ENCODE data around the gene PTPN2.

PTPN2 gene

DNA sequence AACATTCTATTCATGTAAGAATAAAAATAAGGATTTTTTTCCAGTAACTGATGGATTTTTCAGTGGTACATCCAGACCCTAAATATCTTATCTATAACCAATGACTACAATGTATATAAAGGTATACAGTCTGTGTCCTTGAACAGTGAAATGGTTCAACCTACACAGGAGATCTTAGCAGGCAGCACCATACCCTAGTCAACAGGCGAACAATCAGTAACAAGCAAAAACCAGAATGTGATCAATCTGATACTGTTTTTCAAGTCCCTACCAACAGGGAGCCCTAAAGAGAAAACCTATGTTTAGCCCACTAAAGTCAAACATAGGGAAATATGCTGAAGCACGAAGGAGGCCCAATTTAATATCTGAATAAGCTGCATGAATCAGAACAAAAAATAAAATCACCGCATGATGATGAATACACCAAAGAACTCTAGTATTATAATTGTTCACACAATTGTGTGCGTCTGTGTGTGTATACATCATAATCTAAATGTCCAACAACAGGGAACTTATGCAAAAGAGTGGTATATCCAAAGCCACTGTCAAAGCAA is 26.0 kb downstream of the PTPN2 start:
- DNase-seq (ENCODE audit: low read depth): no peak

DNA sequence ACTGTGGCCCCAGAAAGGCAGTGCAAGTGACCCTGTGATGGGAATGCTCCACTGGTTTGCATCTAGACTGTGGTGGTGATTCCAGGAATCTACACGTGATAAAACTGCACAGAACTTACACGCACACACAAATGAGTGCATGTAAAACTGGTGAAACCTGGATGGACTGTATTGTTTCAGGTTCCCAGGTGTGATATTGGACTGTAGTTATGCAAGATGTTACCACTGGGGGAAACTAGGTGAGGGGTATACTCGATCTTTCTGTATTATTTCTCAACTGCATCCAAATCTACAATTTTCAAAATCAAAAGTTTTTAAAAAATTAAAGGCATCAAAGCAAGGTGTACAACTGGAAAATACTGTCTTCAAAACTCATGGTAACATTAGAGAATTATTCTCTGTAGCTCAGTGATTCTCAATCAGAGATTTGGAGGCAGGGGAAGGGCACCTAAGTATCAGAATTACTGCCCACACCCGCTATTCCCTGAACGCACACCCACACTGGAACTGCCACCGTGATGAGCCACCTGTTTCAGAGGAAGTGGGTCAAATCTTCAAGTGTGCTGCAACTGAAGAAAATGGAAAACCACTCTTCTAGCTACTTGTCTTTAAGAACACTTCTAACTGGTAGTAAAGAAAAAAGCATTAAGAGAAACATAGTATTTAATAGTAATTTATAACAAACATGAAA is 26.7 kb downstream of the PTPN2 start:
- no peak for DNase-seq (ENCODE audit: low read depth)

DNA sequence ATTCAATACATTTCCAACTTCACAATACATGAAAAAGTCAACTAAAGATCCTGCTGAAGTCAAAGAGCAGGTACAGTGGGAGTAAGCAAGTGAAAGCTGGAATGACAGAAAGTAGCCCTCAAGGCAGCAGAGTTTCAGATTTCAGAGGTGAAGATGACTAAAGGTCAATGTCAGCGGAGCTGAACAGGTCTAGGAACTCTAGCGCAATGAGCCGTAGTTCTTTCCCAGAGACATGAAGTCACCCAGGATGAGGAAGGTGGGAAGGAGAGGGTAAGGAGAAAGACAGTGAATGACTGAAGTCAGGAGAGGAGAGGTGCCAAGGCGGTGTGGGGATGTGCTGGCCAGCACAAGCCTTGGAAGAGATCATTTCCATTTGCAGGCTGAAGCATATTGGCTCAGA is 28.1 kb downstream of the PTPN2 start:
- DNase-seq (ENCODE audit: low read depth): no peak

DNA sequence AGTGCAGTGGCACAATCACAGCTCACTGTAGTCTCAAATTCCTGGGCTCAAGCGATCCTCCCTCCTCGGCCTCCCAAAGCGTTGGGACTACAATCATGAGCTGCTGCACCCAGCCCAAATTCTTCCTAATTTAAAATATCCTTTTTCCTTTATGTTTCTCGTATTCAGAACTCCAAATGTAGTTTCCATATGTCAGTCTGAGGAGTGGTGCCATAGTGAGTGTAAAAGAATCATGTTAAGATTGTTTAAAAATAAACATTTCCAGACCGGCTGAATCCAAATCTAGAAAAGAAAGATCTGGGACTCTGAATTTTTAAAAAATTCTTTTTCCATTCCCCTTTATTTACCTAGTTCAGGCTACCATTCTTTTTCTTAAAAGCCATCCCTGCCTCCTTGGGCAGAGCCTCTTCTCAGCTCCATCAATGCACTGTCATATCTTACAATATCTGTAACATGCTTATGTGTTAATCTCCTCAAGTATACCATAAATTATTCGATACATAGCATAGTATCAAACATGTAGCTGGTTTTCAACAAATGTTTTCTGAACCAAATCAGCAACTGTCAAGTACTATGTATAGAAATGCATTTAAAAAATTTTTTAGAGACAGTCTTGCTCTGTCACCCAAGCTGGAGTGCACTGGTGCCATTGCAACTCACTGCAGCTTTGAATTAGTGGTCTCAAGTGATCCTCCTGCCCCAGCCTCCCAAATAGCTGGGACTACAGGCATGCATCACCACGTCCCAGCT is 31.3 kb downstream of the PTPN2 start:
- no peak for DNase-seq (ENCODE audit: low read depth)

DNA sequence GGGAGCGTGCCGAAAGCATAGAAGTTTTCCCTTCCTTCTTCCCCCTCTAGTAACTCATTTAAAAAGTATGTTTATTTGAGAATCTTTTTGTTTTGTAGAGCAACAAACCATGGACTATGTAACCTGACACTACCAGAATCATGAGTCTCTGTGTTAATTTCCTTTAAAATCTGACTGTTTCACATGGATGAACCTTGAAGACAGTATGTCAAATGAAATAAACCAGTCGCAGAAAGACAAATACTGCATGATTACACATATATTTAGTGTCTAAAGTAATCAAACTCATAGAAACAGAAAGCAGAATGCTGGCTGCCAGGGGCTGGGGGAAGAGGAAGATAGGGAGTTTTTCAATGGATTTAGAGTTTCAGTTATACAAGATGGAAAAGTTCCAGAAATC is 32.3 kb downstream of the PTPN2 start:
- DNase-seq (ENCODE audit: low read depth): no peak

DNA sequence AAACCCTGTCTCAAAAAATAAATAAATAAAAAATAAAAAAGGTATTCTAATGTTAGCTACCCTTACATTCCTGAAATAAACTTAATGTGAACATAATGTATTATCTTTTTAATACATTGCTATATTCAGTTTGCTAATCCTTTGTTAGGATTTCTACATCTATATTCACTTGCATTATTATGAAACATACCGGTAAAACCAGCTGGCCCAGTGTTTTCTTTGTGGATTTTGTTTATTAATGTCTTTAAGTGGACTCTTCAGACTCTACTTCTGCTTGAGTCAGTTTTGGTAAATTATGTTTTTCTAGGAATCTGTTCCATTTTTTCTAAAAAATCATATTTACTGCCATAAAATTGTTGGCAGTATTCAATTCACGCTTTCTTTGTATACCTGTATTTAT is 34.5 kb downstream of the PTPN2 start:
- DNase-seq (ENCODE audit: low read depth): no peak

DNA sequence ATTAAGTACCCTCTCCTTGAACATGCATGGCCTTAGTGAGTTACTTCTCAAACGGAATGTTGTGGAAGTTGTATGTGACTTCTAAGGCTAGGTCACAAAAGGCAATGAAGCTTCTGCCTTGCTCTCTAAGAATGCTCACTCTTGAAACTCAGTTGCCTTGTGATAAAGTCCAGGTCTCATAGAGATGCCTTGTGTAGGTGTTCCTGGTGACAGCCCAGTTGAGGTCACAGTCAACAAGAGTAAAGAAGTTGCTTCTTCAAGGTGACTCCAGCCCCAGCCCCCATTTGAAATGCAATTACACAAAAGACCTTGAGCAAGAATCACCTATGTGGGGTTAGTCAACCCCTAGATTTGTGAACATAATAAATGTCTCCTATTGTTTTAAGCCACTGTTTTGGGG is 35.6 kb downstream of the PTPN2 start:
- no peak for DNase-seq (ENCODE audit: low read depth)

DNA sequence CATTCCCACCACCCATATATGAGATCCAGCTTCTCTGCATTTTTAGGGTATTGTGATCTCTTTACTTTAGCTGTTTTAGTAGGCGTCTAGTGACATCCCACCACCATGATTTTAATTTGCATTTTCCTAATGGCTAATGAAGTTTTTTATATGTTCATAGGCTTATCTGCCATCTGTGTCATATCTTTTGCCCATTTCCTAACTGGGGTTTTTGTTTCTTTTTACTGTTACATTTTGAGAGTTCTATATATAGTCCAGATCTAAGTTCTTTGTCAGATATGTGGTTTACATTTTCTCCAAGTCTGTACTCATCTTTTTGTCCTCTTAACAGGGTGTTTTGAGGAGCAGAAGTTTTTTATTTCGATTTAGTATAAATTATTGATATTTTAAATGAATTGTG is 39.6 kb downstream of the PTPN2 start:
- DNase-seq (ENCODE audit: low read depth): no peak

DNA sequence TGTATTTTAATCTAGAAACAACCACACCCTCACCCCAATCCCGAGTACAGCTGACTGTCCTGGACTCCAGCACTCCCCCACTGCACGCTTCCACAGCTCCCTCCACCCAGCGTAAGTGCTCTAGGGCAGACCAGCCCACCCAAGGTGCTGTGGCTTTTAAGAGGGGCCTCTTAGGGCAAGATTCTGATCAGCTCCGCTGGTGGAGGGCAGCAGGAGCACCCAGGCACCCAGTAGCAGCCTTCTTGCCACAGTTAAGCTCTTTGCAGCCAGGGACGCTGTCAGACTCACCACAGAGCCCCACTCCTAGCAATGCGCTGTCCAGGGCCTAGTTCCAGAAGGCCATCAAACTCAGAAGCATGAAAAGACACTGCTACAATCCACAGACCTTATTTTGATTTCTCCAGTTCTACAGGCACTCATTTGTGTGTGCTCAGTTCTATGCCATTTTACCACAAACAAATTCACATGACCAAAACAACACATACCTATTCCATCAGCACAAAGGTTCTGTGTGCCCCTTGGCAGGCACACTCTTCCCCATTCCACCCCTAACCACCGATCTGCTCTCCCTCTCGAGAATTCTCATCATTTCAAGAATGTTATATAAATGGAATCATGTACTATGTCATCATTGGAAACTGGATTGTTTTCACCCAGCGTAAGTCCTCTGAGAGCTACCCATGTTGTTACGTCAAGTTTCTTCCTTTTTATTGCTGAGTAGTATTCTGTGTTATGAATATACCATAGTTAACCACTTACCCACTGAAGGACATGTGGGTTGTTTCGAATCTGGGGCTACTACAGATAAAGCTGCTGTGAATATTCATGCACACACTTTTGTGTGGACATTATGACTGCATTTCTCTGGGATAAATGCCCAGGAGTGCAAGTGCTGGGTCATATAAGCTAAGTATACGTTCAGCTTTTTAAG is 40.4 kb downstream of the PTPN2 start:
- DNase-seq (ENCODE audit: low read depth): no peak

DNA sequence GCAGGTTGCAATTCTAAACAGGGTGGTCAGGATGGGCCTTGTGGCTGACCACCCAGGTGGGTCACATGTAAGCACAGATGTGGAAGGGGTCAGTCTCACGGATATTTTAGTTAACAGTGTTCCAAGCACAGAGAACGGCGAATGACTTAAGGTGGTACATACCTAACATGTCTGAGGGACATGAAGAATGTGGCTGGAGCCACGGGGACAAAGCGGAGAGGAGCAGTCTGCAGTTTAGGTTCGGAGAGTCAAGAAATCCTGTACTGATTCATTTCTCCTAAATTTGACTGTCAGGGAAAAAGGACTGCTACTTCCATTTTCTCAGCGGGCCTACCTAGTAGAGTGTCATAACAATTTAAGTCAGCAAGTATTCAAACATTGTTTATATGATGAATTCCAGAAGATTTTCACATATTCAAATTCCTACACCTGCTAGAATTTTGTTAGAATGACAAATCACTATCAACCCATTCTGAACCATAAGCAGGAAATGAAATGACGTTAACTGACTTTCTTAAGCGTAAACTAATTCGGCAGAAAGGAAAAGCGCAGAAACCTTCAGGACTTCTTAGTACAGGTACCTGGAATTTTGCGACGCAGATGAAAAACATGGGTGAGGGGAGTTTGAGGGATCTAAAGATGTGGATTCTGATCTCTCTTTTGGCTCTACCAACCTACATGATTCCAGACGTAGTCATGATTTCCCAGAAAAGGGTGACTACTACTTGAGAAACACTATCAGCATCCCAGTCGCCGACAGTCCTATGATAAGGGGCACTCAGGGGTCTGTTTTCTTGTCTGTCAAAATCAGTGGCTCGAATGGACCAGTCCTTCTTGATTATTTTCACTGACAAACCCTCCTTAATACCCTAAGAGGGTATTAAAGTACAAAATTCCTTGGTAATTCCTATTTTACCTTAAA is 41.3 kb downstream of the PTPN2 start:
- no peak for DNase-seq (ENCODE audit: low read depth)

DNA sequence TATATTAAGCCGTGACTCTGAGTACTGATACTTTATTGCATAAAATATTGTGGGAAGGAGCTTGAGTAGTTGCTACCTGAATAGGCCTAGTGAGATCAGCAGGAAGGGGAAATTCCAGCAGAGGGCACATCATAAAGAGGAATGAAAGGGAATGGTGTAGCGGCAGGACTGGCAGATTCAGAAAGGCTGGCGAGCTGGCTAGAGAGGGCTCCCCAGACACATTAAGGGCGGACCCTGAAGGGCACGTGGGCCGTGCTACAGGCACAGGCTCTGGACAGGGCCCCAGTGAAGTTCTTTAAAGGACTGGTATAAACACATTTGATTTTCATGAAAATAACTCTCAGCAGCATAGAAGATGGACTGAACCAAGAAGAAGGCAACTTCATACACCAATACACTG is 43.0 kb downstream of the PTPN2 start:
- no peak for DNase-seq (ENCODE audit: low read depth)

DNA sequence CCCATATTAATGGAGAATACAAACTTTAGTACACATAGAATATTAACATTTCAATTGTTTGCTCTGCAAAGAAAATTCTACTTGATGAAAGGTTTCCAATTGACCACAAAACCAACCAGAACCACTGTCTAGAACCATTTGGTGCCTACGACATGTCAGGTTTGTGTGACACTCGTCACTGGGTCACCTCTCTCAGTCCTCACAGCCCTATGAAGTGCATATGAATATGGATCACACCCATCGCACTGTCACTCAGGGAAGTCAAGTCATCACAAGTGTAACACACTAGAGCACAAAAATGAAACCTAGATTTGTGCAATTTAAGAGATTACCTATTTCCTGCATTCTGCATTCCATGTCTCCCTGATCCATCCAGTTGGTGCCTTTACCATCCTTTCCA is 43.7 kb downstream of the PTPN2 start:
- DNase-seq (ENCODE audit: low read depth): no peak

DNA sequence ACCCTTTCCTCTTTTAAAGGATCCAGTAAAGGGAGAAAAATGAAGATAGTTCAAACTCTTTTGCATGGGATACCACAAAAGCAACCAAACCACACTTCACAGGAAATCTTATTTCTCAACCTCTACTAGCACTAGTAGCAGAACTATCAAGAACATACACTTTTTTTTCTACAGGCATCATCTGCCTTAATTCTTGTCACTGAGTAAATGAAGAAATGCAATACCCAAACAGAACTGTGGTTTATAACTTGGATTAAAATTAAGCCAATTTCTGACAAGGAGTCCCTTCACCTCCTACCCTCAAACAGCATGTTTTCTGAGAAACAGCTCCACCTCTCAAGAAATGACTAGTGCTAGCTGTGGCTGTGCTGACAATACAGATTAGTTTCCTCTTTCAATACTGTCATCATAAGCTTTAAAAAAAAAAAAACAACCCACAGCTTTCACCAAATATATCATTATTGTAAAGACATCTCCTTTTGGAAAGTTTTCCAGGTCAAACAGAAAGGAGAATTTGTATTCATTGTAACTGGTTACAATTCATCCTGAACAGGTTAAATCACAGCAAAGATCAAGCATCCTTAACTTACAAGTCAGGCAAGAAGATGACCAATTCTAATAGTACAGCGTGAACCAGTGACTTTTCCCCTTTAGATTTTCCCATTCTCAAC is 44.4 kb downstream of the PTPN2 start:
- DNase-seq (ENCODE audit: low read depth): no peak

DNA sequence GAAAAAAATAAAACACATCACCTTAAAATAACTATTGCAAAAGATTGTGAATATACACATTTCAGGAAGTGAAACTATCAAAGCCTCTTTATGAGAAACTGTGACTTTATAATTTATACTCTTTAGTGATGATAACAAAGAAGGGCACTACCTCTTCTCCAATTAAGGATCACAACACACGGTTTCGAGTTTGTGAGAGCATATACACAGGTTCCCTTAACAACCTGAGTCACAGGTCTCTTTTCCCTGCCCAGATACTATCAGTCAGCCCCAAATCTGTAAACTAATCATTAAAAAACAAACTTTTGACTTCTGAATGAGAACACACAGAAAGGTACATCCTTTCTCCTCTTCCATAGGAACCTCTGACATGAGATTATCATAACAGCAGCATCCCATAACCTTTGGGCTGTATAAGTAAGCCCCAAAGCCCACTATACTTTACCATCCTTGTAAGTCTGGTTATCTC is 44.9 kb downstream of the PTPN2 start:
- no peak for DNase-seq (ENCODE audit: low read depth)

DNA sequence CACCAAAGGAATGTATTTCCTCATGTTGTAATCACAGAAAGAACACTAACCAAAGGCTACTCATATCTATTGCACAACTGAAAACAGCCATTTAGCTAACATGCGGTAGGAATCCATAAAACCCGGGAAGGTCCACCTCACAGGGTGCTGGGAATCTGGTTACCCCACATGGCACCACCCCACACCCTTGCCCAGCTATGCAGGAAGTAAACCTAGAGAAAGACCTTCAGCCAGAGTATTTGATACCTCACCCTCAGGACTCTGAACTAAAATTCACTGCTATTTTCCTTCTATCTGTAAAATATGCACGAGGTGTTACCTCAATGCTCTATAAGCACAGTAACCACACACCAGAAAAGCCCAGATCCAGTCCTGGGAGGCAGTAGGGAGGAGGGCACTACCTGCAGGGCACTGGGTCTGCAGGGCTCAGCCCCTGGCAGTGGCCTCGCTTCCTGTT is 45.8 kb downstream of the PTPN2 start:
- DNase-seq (ENCODE audit: low read depth): no peak

DNA sequence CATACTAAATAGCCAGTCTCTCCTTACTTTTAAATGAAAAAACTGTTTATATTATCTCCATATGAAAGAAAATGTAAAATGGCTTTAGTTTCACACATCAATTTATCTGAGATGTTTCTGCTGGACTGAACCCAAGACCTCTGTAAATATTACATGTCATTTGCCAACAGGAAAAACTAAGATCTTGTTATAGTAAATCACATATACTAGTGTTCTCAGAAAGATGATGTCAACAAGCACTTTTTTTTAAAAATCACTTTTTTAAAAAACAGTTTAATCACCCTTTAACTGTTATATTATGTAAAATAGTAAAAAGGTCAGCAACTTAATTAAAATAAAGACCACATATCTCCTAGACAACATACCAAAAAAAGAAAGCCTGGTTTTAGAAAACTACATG is 46.3 kb downstream of the PTPN2 start:
- DNase-seq (ENCODE audit: low read depth): no peak

DNA sequence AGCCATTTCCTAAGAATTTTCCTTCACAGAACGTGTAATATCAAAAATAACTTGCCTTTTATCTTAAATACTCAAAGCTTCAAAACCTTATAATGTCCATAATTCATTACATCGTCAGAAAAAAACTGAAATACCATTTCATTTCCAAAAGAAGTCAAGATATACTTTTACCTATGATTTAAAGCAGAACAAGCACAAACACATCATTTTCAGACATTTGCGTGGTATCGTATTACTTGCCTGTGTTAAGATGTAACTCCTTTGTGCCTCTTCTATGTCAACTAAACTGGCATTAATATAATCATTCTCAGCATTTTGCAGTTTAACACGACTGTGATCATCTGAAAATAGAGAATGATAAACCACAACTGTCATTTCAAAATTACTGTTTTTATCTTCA is 47.5 kb downstream of the PTPN2 start:
- DNase-seq (ENCODE audit: low read depth): no peak

DNA sequence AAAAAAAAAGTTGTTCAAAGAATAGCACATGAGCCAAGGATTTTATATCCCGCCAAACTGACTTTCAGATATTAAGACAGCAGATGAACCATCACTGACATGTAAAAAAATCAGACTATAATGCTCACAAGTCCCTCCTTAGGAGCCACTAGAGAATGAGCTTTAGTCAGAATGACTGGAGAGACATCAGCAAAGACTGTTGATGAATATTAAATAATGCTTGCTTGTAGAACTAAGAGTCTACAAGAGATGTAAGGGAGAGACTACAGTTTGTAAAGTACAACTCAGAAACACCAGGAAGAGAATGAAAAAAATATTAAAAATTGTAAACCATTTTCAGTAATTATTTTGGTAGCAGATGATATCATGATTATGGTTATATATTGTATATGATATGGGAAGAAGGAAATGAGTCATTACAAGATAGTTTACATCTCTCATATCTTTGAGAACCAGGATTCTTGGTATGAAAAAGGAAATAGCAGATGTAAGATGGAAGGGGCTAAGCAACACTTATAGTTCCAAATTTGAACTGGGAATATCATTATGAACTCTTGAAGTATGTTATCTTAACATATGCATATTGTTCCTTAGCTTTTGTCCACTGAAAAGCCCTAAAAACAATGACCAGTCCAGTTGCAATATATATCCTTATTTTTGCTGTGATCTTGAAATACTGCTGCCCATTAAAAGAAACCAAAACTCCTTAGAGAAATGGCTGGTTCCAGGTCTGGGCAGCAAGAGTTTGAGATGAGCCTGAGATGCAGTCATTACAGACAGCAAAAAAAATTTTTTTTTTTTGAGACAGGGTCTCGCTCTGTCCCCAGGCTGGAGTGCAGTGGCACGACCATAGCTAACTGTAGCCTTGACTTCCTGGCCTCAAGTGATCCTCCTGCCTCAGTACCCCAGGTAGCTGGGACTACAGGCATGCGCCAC is 55.7 kb downstream of the PTPN2 start:
- no peak for DNase-seq (ENCODE audit: low read depth)

DNA sequence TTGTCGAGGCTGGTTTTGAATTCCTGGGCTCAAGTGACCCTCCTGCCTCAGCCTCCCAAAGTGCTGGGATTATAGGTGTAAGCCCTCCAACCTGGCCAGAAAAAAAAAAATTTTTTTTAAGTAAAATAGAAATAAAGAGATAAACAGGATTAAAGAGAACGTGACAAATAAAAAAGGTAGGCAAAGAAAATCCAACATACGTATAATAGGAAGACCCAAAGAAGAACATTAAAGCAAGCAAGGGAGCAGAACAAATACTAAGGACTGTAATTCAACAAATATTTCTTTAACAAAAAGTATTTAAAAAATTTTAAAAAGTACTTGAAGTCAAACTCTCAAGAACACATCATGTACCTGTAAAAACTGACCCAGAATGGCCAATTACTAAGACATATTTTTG is 56.4 kb downstream of the PTPN2 start:
- no peak for DNase-seq (ENCODE audit: low read depth)

DNA sequence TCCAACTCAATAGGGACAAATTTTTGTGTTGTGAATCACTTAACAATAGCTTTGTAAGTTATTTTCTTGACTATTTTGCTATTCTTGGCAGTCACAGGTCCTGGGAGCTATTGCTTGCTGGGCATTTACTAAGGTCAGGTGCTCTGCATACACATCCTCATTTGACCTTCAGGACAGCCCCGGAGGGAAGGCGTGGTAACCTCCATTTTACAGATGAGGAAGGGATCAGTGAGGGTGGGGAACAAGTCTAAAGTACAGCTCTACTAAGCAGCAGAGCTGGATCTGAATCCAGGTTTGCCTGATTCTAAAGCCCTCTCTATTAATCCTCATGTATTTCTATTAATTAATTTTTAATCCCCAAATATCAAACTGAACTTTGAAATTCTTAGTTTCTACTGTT is 58.8 kb downstream of the PTPN2 start:
- no peak for DNase-seq (ENCODE audit: low read depth)

All from activated gamma-delta T cell treated with anti-CD3 and anti-CD28 coated beads, Interleukin-2, amount 50 U/mL, for 16 hours (primary cell).